Testis (tissue), 5 donors: ENCODE data around the gene AZU1. TPM values are rescaled to one million over a fixed set of nuclear protein-coding genes. Genes with fewer than 3 reads are reported as not detected.

Experiments
- DNase-seq: peaks from one replicate; pipeline ENCODE4 v3.0.0-alpha.2; 2019
- H3K27ac ChIP-seq, 2 donors: fragments of 200-600 bp; sonication (generic); one replicate each; pipeline ENCODE4 v1.5.1; 2019
- H3K27me3 ChIP-seq: fragments of 200-600 bp; sonication (generic); one replicate; pipeline ENCODE4 v1.5.1; 2019
- H3K36me3 ChIP-seq: fragments of 200-600 bp; sonication (generic); one replicate; pipeline ENCODE4 v1.5.1; 2017; ENCODE audit warnings: low read depth; ENCODE audit errors: missing control alignments
- H3K4me1 ChIP-seq: fragments of 200-600 bp; sonication (generic); one replicate; pipeline ENCODE4 v1.5.1; 2019
- H3K4me3 ChIP-seq, 2 donors: fragments of 200-600 bp; sonication (generic); one replicate each; pipeline ENCODE4 v1.5.1; 2017 to 2019
- H3K9me3 ChIP-seq: fragments of 200-600 bp; sonication (generic); one replicate; pipeline ENCODE4 v1.5.1; 2017
- CTCF ChIP-seq, 3 experiments: fragments of 450-650 bp in 2 of 3; fragments of 200-600 bp in 1 of 3; sonication (generic) in 1 of 3; IDR thresholded peaks; one replicate each; pipeline ENCODE4 v1.5.1; 2016 to 2019; ENCODE audit warnings: antibody characterized with exemption in 3 of 3, mild to moderate bottlenecking in 2 of 3, moderate library complexity in 1 of 3
- POLR2A ChIP-seq: fragments of 450-650 bp; IDR thresholded peaks from one replicate; pipeline ENCODE4 v1.6.1; 2017; ENCODE audit warnings: antibody characterized with exemption, mild to moderate bottlenecking, moderate library complexity
- WGBS, 2 donors: methylation state at CpG; one replicate each; pipeline ENCODE4 v1.1.5; 2018; 5-methylcytosine and 5-hydroxymethylcytosine counted together
- intact Hi-C: fragments of 100-400 bp; cut with DNase I; formaldehyde crosslinking; loops from one replicate; pipeline ENCODE4 v1.15.1; 2023; ENCODE audit warnings: low total_unique reads
- long read RNA-seq, 2 donors: transcript quantifications; one replicate each; lab custom pipeline, GENCODE V29; 2026
- polyA plus RNA-seq: library from polyadenylated mRNA; stranded (reverse); fragments of 350-450 nt; fragmentation: Illumina TruSeq; extraction: RNeasy Lipid Tissue Mini Kit (QIAGEN cat#74804); gene quantifications from one replicate; pipeline ENCODE4 v1.2.3, GENCODE V29; 2014; ENCODE audit warnings: low read depth, low replicate concordance; ENCODE audit not compliant: insufficient read depth
- total RNA-seq, 2 donors: library from RNA; depleted of rRNA; stranded (reverse); fragments of >200 nt; gene quantifications; one replicate each; pipeline ENCODE4 v1.2.3, GENCODE V29; 2016

The AZU1 gene, protein sequence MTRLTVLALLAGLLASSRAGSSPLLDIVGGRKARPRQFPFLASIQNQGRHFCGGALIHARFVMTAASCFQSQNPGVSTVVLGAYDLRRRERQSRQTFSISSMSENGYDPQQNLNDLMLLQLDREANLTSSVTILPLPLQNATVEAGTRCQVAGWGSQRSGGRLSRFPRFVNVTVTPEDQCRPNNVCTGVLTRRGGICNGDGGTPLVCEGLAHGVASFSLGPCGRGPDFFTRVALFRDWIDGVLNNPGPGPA
- 1 to 10 TPM; 5.4 to 5.8 TPM for total RNA-seq
- 1.4 TPM for polyA plus RNA-seq
- long read RNA-seq, donor 1 = 0 reads
- long read RNA-seq, donor 2 = 0 reads

- no peaks in the 10 kb centered on the region for H3K36me3 ChIP-seq
- WGBS, 2 donors = 76 to 77% methylated on average over 5 to 33 of the region's 33 CpGs
- no peak for DNase-seq
- H3K27me3 ChIP-seq = no peaks in the 10 kb centered on the region
- no peaks in the 10 kb centered on the region for H3K9me3 ChIP-seq
- intact Hi-C loops = no loop called here
- H3K27ac ChIP-seq = no peak within 1 kb of the TSS
- TF ChIP-seq CTCF (IDR thresholded peaks at IDR 0.05) (no peak), POLR2A (no peak)
- no peak within 1 kb of the TSS for H3K4me3 ChIP-seq
- H3K4me1 ChIP-seq = no peaks in the 10 kb centered on the region
Measured at GRCh38 chr19:827710-828321, at the start of gene AZU1. Gene AZU1, plus strand, starts transcription at chr19:827837. Its CDS starts 10 bp downstream, at chr19:827847.

GRCh38 chr19:778910-779653, 48.6 kb upstream of the AZU1 start:
- DNase-seq = no peak
- TF ChIP-seq POLR2A = no peak
- TF ChIP-seq CTCF (IDR thresholded peaks at IDR 0.05) = no peak
- Histone ChIP-seq H3K27me3 (no peaks in the 10 kb centered on the region), H3K27ac (peak overlapping the region in 1 of 2 donors; percentile 60), H3K36me3 (no peaks in the 10 kb centered on the region), H3K4me3 (no peak overlapping the region), H3K4me1 (peaks cover 11% of the 10 kb centered on the region), H3K9me3 (no peaks in the 10 kb centered on the region)
- 62 to 71% methylated on average over 30 to 36 of the region's 36 CpGs for WGBS, 2 donors
- intact Hi-C loops = loop anchor here (10.0 kb wide), 1 partner anchor 66 kb away; the partner anchor contains the start of gene PRTN3

DNA sequence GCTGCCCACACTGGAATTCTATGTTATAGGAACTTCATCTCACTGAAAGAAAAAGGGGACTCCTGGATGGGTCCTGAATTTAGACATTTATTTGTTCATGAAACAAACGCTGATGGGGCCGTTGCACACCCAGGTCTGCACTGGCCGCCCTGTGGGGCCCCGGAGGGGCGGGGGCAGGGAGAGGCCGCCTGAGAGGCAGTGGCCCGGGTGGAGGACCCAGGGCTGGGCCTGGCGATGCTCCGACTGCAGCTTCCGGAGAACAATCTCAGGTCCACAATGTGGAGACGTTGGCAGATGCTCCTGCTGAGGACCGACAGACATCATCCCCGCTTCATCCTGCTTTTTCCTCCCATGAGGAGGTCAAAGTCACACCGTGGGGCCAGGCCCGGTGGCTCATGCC, 46.7 kb upstream of the AZU1 start:
- intact Hi-C loops = loop anchor here (10.0 kb wide), 1 partner anchor 144 kb away; the partner anchor contains the start of gene ARID3A

GRCh38 chr19:781800-782184, 45.8 kb upstream of the AZU1 start:
- TF ChIP-seq POLR2A (no peak), CTCF (IDR thresholded peaks at IDR 0.05) (no peak)
- Histone ChIP-seq H3K36me3 (no peaks in the 10 kb centered on the region), H3K4me3 (no peak overlapping the region), H3K9me3 (no peaks in the 10 kb centered on the region), H3K27ac (no peak overlapping the region), H3K4me1 (peaks cover 14% of the 10 kb centered on the region), H3K27me3 (no peaks in the 10 kb centered on the region)
- WGBS, 2 donors = 90 to 93% methylated on average over 19 of the region's 19 CpGs
- intact Hi-C loops = loop anchor here (10.0 kb wide), 1 partner anchor 143 kb away; the partner anchor contains the start of gene ARID3A
- no peak for DNase-seq

More for the DNA sequence above, 46.7 kb upstream of the AZU1 start:
- WGBS, 2 donors = 80 to 88% methylated on average over 8 to 15 of the region's 15 CpGs
- TF ChIP-seq CTCF (IDR thresholded peaks at IDR 0.05) (no peak), POLR2A (no peak)
- DNase-seq = no peak
- Histone ChIP-seq H3K36me3 (no peaks in the 10 kb centered on the region), H3K27ac (no peak overlapping the region), H3K4me1 (peaks cover 14% of the 10 kb centered on the region), H3K9me3 (no peaks in the 10 kb centered on the region), H3K4me3 (no peak overlapping the region), H3K27me3 (no peaks in the 10 kb centered on the region)
